NCI-H69 (cell line): Measurements from ENCODE around the gene SYTL2.
"Not testable (repeated sequence)": the region's sequence is repeated elsewhere in the genome, so short reads cannot be mapped to it uniquely, and the experiment has no call there.

Experiments used
- DNase-seq: peaks from one replicate; lab custom pipeline; 2025; lab: John Stamatoyannopoulos, UW

SYTL2 gene

DNA sequence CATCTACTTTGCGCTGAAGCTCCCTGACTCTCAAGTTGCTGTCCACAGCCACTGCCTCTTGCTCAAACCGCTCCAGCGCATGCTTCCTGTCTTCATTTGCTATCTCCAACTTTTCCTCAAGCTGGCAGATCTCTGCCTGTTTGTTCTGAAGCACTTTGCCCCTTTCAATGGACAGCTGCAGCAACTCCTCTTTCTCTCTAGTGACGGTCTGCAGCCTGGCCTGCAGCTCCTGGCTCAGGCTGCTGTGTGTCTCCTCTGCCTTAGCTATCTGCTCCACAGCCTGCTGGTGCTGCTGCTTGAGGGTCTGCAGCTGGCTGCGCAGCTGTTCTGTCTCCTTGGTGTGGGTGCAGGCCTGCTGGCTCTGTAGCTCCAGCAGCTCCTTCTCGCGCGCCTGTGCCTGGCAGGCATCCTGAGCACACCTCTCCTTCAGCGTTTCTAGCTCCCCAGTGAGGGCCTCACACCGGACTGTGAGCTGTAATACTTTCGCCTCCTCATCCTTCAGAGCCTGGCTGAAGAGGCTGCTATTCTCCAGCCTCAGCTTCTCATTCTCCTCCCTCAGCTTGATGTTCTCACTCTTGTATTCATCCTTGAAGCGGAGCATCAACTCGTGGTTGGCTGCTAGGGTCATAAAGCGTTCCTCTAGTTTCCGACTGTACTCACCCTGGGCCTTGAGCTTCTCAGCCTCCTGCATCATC, 125.7 kb downstream of the SYTL2 start:
- DNase-seq, result peak; percentile 32

DNA sequence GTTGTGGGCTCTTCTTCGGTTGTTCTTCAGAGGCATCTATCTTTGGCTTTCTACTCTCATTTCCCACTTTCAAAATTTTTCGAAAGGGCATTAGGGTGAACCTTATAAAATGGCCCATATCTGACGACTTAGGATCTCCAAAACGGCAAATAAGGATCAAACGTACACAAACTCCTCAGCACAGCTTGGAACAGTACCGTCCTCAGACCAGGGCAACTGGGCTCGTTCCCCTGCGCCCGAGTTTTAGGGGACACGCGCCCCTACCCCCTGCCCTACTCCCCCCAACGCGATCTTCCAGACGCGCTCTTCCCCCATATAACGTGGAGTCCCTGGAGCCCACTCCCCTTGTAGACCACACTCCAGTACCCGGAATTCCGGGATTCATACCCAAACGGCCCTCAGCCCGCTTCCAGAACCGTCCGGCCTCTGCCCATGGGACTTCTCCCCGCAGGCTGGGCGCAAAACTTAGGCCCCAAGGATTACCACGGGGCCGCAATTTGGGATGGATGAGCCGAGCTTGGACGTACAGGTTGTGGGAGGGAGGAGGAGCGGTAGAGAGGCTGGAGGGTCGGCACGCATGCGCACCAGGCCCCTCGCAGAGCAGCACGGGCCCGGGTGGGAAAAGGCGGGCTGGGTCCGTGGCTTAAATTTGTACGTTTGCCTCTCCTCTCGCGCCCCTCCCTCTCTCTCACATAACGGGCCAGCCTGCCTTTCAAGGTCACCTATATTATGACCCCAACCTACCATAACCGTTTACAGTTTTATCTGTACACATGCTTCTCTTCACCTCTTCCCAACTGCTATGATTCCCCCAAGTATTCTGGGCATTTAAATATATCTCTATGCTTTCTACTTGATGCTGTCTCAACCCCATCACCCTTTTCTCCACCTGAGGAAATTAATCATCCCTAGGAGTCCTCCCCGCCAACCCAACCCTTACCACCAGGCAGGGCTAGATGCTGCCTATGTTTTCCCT, 128.3 kb downstream of the SYTL2 start:
- peak; percentile 77 for DNase-seq

DNA sequence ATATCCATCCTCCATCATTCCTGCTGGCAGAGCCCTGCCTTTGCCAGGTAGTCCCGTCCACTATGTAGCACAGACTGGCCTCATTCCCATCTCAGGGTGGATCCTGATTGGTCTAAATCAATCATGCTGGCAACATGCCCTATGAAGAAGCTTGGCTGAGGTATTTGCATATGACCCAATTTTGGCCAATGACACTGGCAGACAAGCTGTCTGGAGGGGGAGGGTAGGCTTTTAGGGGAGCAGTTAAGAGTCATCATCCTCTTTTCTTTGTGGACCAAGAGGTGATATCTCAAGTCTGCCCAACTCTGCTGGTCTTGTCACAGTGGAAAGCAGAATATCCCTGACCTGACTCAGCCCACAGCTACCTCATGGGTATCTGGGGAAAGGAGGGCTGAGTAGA, 130.0 kb downstream of the SYTL2 start:
- DNase-seq, result peak; percentile 55

DNA sequence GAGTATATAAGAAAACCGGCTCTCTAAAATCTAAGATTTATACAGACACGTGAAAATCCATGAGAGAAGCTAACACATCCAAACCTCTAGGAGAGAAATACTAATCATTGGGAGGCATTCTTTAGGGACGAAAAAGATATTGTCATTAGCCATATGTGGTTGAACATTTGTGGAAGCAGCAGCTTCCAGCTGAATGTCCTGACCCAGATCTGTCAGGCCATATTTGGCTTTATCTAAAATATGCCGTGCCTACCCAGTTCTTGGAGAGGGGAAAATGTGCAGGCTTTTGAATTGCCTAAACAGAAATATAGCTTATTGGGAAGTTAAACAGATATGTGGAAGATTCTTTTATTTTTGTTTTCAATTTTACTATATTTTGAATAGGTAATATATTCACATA, 131.4 kb downstream of the SYTL2 start:
- DNase-seq, result no peak

DNA sequence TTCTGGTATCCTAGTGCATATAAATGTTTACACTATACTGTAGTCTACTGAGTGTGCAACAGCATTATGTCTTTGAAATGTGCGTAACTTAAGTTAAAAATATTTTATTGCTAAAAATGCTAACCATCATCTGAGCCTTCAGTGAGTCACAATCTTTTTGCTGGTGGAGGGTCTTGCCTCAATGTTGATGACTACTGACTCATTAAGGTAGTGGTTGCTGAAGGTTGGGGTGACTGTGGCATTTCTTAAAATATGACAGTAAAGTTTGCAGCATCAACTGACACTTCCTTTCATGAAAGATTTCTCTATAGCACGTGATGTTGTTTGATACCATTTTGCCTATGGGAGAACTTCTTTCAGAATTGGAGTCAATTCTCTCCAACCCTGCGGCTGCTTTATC, 137.5 kb downstream of the SYTL2 start:
- DNase-seq, result no peak

DNA sequence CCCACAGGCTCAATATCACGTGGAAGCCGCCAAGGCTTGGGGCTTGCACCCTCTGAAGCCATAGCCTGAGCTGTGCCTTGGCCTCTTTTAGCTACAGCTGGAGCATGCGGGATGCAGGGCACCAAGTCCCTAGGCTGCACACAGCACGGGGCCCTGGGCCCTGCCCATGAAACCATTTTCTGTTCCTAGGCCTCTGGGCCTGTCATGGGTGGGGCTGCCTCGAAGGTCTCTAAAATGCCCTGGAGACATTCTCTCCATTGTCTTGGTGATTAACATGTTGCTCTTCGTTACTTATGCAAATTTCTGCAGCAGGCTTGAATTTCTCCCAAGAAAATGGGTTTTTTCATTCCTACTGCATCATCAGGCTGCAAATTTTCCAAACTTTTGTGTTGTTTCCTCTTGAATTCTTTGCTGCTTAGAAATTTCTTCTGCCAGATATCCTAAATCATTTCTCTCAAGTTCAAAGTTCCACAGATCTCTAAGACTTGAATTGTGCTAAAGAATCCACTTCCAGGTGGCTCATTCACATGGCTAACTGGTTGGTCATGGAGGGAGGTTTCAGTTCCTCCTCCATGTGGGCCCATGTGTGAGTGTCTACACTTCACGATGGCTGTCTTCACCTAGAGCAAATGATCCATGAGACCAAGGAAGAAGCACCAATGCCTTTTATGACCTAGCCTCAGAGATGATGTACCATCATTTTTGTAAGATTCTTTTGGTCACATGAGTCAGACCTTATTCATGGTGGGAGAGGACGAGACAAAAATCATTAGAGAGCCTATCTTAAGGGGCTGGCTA, 138.6 kb downstream of the SYTL2 start:
- no peak for DNase-seq

DNA sequence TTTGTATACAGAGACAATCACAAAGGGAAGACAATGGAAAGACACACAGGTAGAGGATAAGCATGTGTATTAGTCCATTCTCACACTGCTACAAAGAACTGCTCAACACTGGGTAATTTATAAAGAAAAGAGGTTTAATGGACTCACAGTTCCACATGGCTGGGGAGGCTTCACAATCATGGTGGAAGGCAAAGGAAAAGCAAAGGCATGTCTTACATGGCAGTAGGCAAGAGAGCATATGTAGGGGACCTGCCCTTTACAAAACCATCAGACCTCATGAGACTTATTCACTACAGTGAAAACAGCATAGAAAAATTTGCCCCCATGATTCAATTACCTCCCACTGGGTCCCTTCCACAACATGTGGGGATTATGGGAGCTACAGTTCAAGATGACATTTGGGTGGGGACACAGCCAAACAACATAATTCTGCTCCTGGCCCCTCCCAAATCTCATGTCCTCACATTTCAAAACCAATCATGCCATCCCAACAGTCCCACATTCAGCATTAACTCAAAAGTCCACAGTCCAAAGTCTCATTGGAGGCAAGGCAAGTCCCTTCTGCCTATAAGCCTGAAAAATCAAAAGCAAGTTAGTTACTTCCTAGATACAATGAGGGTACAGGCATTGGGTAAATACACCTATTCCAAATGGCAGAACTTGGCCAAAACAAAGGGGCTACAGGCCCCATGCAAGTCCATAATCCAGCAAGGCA, 139.8 kb downstream of the SYTL2 start:
- not testable (repeated sequence) for DNase-seq

DNA sequence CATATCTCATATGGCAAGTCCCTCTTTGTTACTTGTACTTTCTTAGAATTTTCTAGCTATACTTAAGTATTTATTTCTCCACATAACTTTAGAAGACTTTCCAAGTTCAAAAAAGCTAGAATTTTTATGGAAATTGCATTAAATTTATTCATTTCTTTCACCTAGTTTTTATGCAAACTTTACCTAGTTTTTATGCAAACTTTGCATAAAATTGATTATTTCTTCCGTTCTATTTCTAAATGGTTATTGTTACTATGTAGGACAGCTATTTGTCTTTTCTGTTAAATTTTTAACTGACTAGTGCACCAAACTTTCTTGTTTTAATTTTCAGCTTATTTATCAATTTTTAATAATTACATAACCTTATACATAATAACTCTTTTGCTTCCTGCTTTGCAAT, 142.8 kb downstream of the SYTL2 start:
- DNase-seq, result no peak

DNA sequence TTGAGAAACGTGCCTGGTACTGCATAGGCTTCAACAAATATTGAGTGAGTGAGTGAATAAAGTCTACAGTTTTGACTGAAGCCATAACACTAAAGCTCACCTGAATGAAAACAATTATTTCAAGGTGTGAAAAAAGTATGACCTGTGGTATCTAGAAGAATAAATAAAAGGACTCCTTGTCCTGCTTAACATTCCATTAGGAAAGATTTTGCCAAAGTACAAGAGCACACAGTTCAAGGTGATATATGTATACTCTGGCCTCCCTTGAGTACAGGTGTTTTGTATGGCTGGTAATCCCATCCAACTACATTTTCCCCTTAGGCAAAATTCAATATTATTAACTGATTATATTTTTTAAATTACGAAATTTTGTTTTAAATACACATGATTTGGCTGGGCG, 144.3 kb downstream of the SYTL2 start:
- no peak for DNase-seq

DNA sequence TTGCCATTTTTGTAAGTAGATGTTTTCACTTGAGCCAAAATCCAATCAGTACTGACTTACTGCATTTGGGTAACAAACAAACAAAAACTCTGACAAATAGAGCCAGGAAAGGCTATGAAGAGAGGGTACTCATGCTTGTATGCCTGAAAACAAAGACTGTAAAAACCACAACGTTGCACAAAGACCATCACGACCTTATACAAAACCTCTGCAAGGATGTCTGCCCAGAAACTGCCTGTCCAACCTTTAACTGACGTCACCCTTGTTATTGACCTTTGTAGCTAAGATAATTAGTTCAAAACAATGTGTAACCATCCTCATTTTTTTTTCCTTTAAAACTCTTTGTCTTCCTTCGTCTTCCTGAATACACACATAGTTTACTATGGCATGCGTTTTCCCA, 145.2 kb downstream of the SYTL2 start:
- no peak for DNase-seq

DNA sequence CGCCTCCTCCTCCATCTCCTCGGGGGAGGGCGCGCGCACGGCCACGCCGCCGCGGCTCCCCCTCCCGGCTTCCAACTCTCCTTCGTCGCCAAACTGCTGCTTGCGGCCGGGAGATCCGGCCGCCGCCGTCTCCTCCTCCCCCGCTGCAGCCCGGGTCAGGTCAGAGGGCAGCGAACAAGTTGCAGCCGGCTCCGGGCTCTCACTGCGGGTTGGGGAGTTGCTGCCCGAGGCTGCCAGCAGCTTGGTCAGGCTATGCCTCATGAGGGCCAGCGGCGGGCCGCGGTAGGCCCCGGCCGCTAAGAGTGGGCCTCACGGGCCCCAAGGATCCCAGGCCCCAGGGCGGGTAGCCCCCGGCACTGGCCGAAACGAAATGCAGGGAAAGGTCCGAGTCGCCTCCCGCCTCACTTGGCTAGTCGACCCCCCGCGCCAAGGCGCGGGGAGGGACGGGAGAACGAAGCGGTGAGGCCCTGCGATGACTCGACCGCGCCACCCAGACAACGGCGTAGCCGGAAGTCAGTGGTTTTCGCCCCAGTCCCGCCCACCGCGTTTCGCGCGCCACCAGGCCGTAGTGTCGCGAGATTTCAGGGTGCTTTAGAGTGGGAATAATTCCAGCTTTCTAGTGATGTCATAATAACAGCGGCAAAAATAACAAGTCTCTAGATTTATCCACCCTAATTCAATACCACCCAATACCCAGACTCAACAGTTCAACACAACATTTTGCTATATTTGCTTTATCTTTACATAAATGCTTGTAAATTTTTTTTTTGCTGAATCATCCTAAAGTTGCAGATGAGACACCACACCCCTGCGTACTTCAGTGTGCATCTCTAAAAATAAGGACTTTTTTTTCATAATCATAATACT, 146.1 kb downstream of the SYTL2 start, which contains the start of gene CREBZF:
CREBZF (minus strand) TSS at position 515 of the 867 bp plus-strand sequence; CDS start at position 261, 254 bp downstream.
- peak; percentile 98 for DNase-seq

DNA sequence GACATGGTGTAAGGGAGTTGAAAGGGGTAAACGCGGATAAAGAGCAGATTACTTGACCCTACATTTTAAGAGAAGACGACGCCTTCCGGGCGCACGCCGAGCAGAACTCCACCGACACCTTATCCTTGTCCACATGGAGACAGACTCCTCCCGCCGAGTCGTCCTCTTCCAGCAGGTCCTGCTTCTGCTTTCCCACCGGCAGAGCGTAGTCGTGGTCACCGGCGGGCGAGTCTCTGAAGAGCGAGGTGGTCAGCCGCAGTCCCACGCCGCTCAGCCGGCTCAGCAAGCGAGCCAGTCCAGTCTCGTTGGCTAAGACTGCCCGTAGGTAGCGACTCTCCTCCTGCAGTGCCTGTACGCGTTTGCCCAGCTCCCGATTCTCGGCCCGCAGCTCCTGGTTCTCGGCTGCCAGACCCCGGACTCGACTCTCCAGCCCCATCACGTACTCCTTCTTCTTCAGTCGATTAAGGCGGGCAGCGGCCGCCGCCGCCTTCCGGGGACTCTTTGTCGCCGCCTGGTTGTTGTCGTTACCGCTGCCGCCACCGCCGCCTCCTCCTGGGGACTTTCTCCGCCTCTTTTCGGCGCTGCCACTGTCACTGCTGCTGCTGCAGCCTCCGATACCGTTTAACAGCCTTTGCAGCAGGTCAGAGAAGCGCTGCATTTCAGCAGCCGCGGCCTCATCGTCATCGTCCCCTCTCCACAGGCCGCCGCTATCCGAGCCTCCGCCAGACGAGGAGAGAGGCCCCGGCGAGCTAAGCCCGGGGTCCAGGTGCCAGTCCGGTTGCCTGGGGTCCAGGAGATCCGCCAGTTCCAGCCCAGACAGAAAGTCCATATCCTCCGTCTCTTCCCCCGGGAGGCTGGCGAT, 147.0 kb downstream of the SYTL2 start:
- DNase-seq, result peak; percentile 82

DNA sequence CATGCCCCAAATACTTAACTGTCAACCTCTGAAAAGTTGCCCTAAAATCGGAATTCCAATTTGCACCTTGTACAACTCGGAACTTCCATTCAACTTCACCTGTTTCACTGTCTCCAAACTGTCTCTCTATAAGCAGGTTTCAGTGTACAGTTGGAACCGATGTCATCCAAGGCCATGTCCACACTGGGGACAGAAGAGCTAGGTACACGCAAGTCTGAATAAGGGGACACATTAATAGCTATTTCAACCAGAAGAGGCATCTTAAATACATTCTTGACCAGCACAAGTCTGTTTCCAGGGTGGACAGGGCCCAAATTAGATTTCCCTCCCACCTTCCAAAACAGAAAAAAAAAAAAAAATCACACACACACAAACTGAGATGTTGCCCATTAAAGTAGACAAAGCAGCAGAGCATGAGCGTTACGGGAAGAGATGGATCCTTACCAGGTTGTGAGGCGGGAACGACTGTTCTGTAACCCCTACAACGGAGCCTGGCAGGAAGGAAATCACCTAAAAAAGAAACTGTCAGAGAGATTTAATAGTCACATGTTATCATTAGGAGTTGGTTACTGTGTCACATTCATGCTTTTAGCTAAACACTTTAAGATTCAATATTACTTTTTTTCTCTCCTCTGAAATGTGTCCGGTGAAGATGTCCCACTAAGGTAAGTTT, 147.7 kb downstream of the SYTL2 start:
- peak; percentile 52 for DNase-seq

DNA sequence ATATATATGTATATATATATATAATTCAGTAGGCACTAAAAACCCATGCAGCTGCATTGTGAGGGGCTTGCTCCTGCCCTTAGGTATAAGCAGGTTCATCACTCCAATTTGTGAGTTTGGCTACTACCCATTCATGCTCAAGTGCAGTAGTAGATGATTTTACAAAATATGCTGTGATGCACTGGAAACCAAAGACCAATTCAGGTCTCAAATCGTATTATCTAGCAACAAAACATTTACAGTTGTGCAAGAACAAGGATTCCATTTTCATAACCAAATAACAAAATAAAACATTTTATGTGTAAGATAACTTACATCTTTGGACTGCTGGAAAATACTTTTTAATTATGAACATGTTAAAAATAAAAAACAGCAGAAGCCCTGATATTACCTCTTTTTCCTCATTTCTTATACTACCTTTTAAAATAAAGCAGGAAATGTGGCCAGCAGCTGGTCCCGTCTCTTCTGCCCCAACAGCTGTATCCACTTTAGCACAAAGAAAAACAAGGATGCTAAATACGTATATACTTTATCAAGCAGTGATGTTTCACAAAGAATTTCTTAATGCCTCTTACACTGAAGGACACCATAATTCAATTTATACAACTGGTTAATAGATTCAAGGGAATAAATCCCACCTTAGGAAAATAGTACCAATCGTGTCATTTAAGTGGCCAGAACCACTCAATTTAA, 148.8 kb downstream of the SYTL2 start:
- peak; percentile 8 for DNase-seq

DNA sequence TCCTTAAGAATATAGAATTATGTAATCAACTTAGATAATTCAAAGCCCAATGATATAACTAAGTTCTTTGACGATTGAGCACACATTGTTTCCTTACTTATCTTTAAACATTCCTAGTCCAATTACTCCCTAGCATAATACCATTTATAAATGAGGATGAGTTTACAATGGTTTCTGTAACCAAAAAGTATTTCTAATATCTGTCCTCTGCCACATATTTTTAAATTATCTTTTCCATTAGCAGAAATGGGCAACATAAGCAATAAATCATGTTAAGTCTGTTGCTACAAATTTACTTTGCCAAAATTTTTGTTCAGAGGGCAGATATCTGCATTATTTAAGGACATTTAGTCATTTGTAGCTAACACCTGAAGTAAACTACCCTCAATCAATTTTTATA, 152.8 kb downstream of the SYTL2 start:
- DNase-seq, result no peak

DNA sequence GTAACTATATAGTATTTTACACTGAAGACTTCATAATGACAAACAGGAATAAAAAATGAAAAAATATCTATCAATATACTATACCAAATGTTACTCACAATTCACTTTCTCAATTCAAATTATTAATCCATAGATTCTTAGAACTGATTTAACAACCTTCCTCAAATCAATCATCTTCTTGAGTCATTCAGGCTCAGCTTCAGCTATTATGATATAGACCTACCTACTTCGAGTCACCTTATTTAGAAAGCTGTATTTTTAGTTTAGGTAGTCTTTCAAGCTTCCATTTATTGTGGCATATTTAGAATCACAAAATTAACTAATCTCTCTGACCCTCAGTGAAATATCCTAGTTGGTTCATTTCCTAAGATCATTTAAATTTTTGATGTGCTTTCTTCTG, 154.2 kb downstream of the SYTL2 start:
- DNase-seq, result no peak

DNA sequence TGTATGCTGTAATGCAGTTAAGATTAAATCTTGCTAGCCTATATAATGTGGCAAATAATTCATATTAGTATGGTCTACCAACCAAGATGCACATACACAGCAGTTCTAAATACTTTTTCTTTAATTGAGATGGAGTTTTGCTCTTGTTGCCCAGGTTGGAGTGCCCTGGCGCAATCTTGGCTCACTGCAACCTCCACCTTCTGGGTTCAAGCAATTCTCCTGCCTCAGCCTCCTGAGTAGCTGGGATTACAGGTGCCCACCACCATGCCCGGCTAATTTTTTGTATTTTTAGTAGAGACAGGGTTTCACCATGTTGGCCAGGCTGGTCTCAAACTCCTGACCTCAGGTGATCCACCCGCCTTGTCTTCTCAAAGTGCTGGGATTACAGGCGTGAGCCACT, 156.6 kb downstream of the SYTL2 start:
- DNase-seq, result not testable (repeated sequence)

DNA sequence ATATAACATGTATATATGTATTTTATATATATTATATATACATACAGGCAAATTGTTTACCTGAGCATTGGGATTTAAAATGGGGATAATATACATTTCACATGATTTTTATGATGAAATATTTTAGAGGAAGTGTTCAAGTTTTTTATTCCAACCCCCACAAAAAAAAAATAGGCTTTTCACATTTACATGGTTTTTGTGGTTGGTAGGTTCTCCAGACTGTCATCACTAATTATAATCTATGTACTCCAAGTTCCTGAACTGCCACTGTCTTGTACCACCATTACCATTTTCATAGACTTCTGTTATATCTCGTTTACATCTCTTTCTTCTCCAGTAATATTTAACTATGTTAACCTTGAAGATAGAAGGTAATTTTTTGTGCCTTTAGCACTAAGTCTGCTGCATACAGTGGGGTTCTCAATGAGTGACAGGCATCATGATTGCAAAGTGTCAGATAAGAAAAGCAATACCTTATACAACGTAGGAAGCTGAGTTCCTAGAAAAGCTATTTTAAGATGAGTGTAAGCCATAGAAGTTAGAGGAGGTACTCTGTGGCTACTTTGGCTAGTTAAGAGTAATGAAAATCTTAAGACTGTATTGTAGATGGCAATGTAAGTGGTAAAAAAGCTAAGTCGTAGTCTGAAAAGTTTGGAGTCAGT, 158.0 kb downstream of the SYTL2 start:
- DNase-seq, result no peak
